Measurements from ENCODE around the gene KCNH2.

Gene KCNH2

GRCh38 chr7:150904011-150904909 lies 73.9 kb downstream of the KCNH2 start:
- H3K36me3 ChIP-seq (ENCODE audit: control insufficient read depth, insufficient read depth, low read length): no peaks in the 10 kb centered on the region
- no peak for DNase-seq (ENCODE audit: extremely low read depth, insufficient read length)
- H3K27me3 ChIP-seq (replicated peaks; ENCODE audit: control insufficient read depth, insufficient read depth, low read length): no peaks in the 10 kb centered on the region; the same call in 1 of the 2 replicates

GRCh38 chr7:150903606-150904005 lies 74.5 kb downstream of the KCNH2 start:
- Histone ChIP-seq H3K27me3 (replicated peaks; ENCODE audit: control insufficient read depth, insufficient read depth, low read length) (no peaks in the 10 kb centered on the region; the same call in 1 of the 2 replicates), H3K4me3 (replicated peaks; ENCODE audit: low read depth, low read length) (no peak overlapping the region), H3K36me3 (ENCODE audit: control insufficient read depth, insufficient read depth, low read length) (no peaks in the 10 kb centered on the region)
- no peak for TF ChIP-seq CTCF (IDR thresholded peaks at IDR 0.05; ENCODE audit: insufficient read depth, low read length, poor library complexity, severe bottlenecking)
- no peak for DNase-seq (ENCODE audit: extremely low read depth, insufficient read length)

More at GRCh38 chr7:150904011-150904909, 73.9 kb downstream of the KCNH2 start:
- no peak for TF ChIP-seq CTCF (IDR thresholded peaks at IDR 0.05; ENCODE audit: insufficient read depth, low read length, poor library complexity, severe bottlenecking)
- H3K4me3 ChIP-seq (replicated peaks; ENCODE audit: low read depth, low read length): no peak overlapping the region

GRCh38 chr7:150902078-150903033 lies 75.8 kb downstream of the KCNH2 start:
- no peaks in the 10 kb centered on the region; the same call in 1 of the 2 replicates for H3K27me3 ChIP-seq (replicated peaks; ENCODE audit: control insufficient read depth, insufficient read depth, low read length)
- no peak for TF ChIP-seq CTCF (IDR thresholded peaks at IDR 0.05; ENCODE audit: insufficient read depth, low read length, poor library complexity, severe bottlenecking)
- H3K36me3 ChIP-seq (ENCODE audit: control insufficient read depth, insufficient read depth, low read length): no peaks in the 10 kb centered on the region
- no peak overlapping the region for H3K4me3 ChIP-seq (replicated peaks; ENCODE audit: low read depth, low read length)
- DNase-seq (ENCODE audit: extremely low read depth, insufficient read length): no peak

- no peak for TF ChIP-seq CTCF (IDR thresholded peaks at IDR 0.05; ENCODE audit: insufficient read depth, low read length, poor library complexity, severe bottlenecking)
These were observed 76.7 kb downstream of the KCNH2 start for GRCh38 chr7:150901160-150902035.

GRCh38 chr7:150900675-150901074 lies 77.4 kb downstream of the KCNH2 start:
- Histone ChIP-seq H3K27me3 (replicated peaks; ENCODE audit: control insufficient read depth, insufficient read depth, low read length) (no peaks in the 10 kb centered on the region; the same call in 1 of the 2 replicates), H3K4me3 (replicated peaks; ENCODE audit: low read depth, low read length) (no peak overlapping the region), H3K36me3 (ENCODE audit: control insufficient read depth, insufficient read depth, low read length) (no peaks in the 10 kb centered on the region)
- TF ChIP-seq CTCF (IDR thresholded peaks at IDR 0.05; ENCODE audit: insufficient read depth, low read length, poor library complexity, severe bottlenecking): no peak
- no peak for DNase-seq (ENCODE audit: extremely low read depth, insufficient read length)

More at GRCh38 chr7:150901160-150902035, 76.7 kb downstream of the KCNH2 start:
- DNase-seq (ENCODE audit: extremely low read depth, insufficient read length): no peak
- H3K4me3 ChIP-seq (replicated peaks; ENCODE audit: low read depth, low read length): no peak overlapping the region
- no peaks in the 10 kb centered on the region for H3K36me3 ChIP-seq (ENCODE audit: control insufficient read depth, insufficient read depth, low read length)
- no peaks in the 10 kb centered on the region; the same call in 1 of the 2 replicates for H3K27me3 ChIP-seq (replicated peaks; ENCODE audit: control insufficient read depth, insufficient read depth, low read length)
